ENCODE measurements around the gene SPATA13.

The SPATA13 gene

DNA sequence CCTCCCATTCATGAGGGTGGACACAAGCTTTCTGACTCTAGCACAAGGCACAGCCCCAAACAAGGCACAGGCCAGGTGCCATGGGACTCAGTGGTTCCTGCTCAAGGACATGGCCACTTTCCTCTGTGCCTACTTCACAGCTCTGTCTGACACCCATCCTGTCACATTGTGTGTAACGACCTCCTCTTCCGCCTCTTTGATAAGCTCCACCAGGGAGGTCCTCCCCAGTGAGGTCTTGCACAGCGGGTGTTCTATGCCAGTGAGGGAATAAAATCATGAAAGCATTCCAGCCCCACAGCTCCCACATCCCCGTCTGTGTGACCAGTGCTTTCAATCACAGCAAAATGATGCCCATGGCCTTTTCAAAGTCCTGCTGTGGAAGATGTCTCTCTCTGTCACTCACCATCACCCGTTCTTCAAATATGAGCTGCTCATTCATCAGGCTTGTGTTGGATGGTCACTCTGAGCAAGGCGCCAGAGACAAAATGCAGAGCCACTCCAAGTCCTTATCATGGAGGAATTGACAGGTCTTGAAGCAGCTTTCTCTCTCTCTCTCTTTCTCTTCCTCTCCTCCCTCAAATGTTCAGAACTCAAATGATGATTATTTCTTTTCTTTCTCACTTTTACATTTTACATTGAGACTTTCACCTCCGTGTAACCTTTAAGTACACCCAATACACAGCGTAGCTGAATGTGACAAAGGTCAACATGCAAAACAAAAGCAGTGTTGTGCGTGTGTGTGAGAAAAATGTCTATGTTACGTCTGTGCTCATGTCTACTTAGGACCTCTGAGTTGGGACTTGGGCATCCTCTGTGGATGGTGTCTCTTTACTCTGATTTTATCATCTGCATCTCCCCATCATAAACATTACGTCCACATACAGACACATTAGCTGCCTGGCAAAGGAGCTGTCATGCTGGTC, 8.0 kb upstream of the SPATA13 start:
- no peak overlapping the region for H3K27ac ChIP-seq (ENCODE audit: low read depth, low read length)
- H3K9me2 ChIP-seq (replicated peaks; ENCODE audit: insufficient read depth, low read length) = no peaks in the 10 kb centered on the region
- no peak overlapping the region for H2AFZ ChIP-seq (ENCODE audit: low read depth, low read length, severe bottlenecking)
- no peaks in the 10 kb centered on the region for H4K20me1 ChIP-seq (ENCODE audit: low read depth, low read length)
- H3F3A ChIP-seq (ENCODE audit: insufficient read depth) = no peaks in the 10 kb centered on the region
- TF ChIP-seq EZH2phosphoT487 (conservative IDR thresholded peaks at IDR 0.05; ENCODE audit: low read length) = no peak
- TF ChIP-seq, protein P1, sequence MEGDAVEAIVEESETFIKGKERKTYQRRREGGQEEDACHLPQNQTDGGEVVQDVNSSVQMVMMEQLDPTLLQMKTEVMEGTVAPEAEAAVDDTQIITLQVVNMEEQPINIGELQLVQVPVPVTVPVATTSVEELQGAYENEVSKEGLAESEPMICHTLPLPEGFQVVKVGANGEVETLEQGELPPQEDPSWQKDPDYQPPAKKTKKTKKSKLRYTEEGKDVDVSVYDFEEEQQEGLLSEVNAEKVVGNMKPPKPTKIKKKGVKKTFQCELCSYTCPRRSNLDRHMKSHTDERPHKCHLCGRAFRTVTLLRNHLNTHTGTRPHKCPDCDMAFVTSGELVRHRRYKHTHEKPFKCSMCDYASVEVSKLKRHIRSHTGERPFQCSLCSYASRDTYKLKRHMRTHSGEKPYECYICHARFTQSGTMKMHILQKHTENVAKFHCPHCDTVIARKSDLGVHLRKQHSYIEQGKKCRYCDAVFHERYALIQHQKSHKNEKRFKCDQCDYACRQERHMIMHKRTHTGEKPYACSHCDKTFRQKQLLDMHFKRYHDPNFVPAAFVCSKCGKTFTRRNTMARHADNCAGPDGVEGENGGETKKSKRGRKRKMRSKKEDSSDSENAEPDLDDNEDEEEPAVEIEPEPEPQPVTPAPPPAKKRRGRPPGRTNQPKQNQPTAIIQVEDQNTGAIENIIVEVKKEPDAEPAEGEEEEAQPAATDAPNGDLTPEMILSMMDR (IDR thresholded peaks at IDR 0.05; ENCODE audit: insufficient read depth, low read length, poor library complexity, severe bottlenecking) = no peak
- H3K9ac ChIP-seq (ENCODE audit: low read length) = no peak overlapping the region
- no peak overlapping the region for H3K4me3 ChIP-seq (ENCODE audit: insufficient read depth, low read length, poor library complexity, severe bottlenecking)
- no peaks in the 10 kb centered on the region for H3K9me3 ChIP-seq (ENCODE audit: insufficient read depth, low read length)
- no peaks in the 10 kb centered on the region for H3K27me3 ChIP-seq (ENCODE audit: low read length)
- no peaks in the 10 kb centered on the region for H3K79me2 ChIP-seq (ENCODE audit: insufficient read depth, low read length)
- no peaks in the 10 kb centered on the region for H3K36me3 ChIP-seq (ENCODE audit: low read length)
- no peak overlapping the region for H3K4me2 ChIP-seq (ENCODE audit: low read depth, low read length, poor library complexity, severe bottlenecking)

DNA sequence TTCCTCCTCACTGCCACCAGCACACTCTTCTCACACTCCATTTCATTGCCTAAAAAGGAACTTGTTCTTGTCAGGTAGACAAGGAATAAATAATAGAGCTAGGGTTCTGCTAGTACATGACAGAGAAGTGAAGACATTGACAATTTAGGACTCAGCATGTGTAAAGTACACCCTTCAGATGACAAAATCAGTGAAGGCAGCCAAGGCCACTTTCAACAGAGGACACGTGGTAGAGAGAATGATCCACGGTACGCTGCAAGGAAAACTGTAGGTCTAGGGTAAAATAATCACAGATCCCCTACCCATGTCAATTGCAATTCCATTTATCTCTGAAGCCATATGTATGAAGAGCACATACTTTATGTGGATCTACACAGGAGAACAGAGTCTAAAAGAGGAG, 7.2 kb upstream of the SPATA13 start:
- Histone ChIP-seq H3K4me2 (ENCODE audit: low read depth, low read length, poor library complexity, severe bottlenecking) (no peak overlapping the region), H3F3A (ENCODE audit: insufficient read depth) (no peaks in the 10 kb centered on the region), H3K79me2 (ENCODE audit: insufficient read depth, low read length) (no peaks in the 10 kb centered on the region), H3K27me3 (ENCODE audit: low read length) (no peaks in the 10 kb centered on the region), H3K27ac (ENCODE audit: low read depth, low read length) (no peak overlapping the region), H3K4me3 (ENCODE audit: insufficient read depth, low read length, poor library complexity, severe bottlenecking) (no peak overlapping the region), H3K9ac (ENCODE audit: low read length) (no peak overlapping the region), H3K9me2 (replicated peaks; ENCODE audit: insufficient read depth, low read length) (no peaks in the 10 kb centered on the region), H3K36me3 (ENCODE audit: low read length) (no peaks in the 10 kb centered on the region), H3K9me3 (ENCODE audit: insufficient read depth, low read length) (no peaks in the 10 kb centered on the region), H2AFZ (ENCODE audit: low read depth, low read length, severe bottlenecking) (no peak overlapping the region), H4K20me1 (ENCODE audit: low read depth, low read length) (no peaks in the 10 kb centered on the region)
- TF ChIP-seq, protein P1 (IDR thresholded peaks at IDR 0.05; ENCODE audit: insufficient read depth, low read length, poor library complexity, severe bottlenecking) = no peak
- TF ChIP-seq EZH2phosphoT487 (conservative IDR thresholded peaks at IDR 0.05; ENCODE audit: low read length) = no peak

- Histone ChIP-seq H3K9me2 (replicated peaks; ENCODE audit: insufficient read depth, low read length) (no peaks in the 10 kb centered on the region), H4K20me1 (ENCODE audit: low read depth, low read length) (no peaks in the 10 kb centered on the region), H2AFZ (ENCODE audit: low read depth, low read length, severe bottlenecking) (no peak overlapping the region), H3K4me3 (ENCODE audit: insufficient read depth, low read length, poor library complexity, severe bottlenecking) (no peak overlapping the region), H3F3A (ENCODE audit: insufficient read depth) (no peaks in the 10 kb centered on the region), H3K36me3 (ENCODE audit: low read length) (no peaks in the 10 kb centered on the region), H3K9ac (ENCODE audit: low read length) (no peak overlapping the region), H3K27me3 (ENCODE audit: low read length) (no peaks in the 10 kb centered on the region), H3K9me3 (ENCODE audit: insufficient read depth, low read length) (no peaks in the 10 kb centered on the region), H3K79me2 (ENCODE audit: insufficient read depth, low read length) (no peaks in the 10 kb centered on the region), H3K4me2 (ENCODE audit: low read depth, low read length, poor library complexity, severe bottlenecking) (no peak overlapping the region), H3K27ac (ENCODE audit: low read depth, low read length) (no peak overlapping the region)
- TF ChIP-seq, protein P1 (IDR thresholded peaks at IDR 0.05; ENCODE audit: insufficient read depth, low read length, poor library complexity, severe bottlenecking) = no peak
- no peak for TF ChIP-seq EZH2phosphoT487 (conservative IDR thresholded peaks at IDR 0.05; ENCODE audit: low read length)
These were observed 6.4 kb upstream of the SPATA13 start for GRCh38 chr13:24153979-24154701.
